HepG2 (cell line): ENCODE measurements around the gene PRSS12. TPM values are rescaled to one million over a fixed set of nuclear protein-coding genes. Genes with fewer than 3 reads are reported as not detected.

ENCODE experiments used
- ATAC-seq: fragments of 200-7000 bp; cut with Tn5 transposase; 3 replicates; pipeline ENCODE4 v1.9.1; 2020; ENCODE audit warnings: mild to moderate bottlenecking, moderate library complexity
- BruUV-seq: library from RNA; stranded (reverse); fragments of 400-500 nt; replicated peaks from 2 replicates; lab custom pipeline; 2021; lab: Mats Ljungman, UMichigan
- CTCF ChIA-PET: fragments of 300-600 bp; formaldehyde crosslinking; extraction: SDS; loops from one replicate; lab custom pipeline; 2021; ENCODE audit warnings: low total read pairs, inconsistent platforms, low intra/inter-chr PET ratio; lab: Yijun Ruan, JAX
- POLR2A ChIA-PET: fragments of 350-600 bp; sonication (Branson Sonifier 250); formaldehyde crosslinking; loops from one replicate; lab custom pipeline; 2020; ENCODE audit warnings: antibody characterized with exemption, inconsistent platforms; lab: Yijun Ruan, JAX
- DNase-seq: peaks from one replicate; pipeline ENCODE4 v3.0.0-alpha.2; 2015; ENCODE audit warnings: low spot score
- FAIRE-seq: peaks from 3 replicates; lab custom pipeline; 2011; peaks lifted over from hg19 to GRCh38; lab: Jason Lieb, UNC
- H2AFZ ChIP-seq: one replicate; pipeline ENCODE4 v1.6.1; 2011; ENCODE audit warnings: low read length, inconsistent platforms
- H3K27ac ChIP-seq: fragments of 300-600 bp; 3 replicates; pipeline ENCODE4 v1.8.0; 2011; ENCODE audit warnings: mixed run types, mild to moderate bottlenecking, mixed read lengths, low read length, inconsistent platforms; ENCODE audit not compliant: insufficient read depth; ENCODE audit errors: extremely low read length
- H3K27me3 ChIP-seq, 2 experiments: fragments of 200-600 bp in 1 of 2; 2 replicates in 1 of 2; 3 replicates in 1 of 2; pipeline versions ENCODE4 v1.6.0 to v1.8.0; 2011; ENCODE audit warnings: low read length in 2 of 2, mild to moderate bottlenecking in 2 of 2, moderate library complexity in 2 of 2, inconsistent platforms in 1 of 2; ENCODE audit not compliant: insufficient read depth in 2 of 2, control insufficient read depth in 1 of 2
- H3K36me3 ChIP-seq, 2 experiments: fragments of 200-600 bp in 1 of 2; replicated peaks in 1 of 2; 2 replicates in 1 of 2; 3 replicates in 1 of 2; pipeline versions ENCODE4 v1.5.1 to v1.8.0; 2011; ENCODE audit warnings: low read length in 2 of 2, inconsistent platforms in 1 of 2; ENCODE audit not compliant: insufficient read depth in 2 of 2, control insufficient read depth in 1 of 2
- H3K4me1 ChIP-seq: 2 replicates; pipeline ENCODE4 v1.5.1; 2012; ENCODE audit warnings: low read length, inconsistent platforms; ENCODE audit not compliant: insufficient read depth
- H3K4me2 ChIP-seq: 2 replicates; pipeline ENCODE4 v1.6.0; 2011; ENCODE audit warnings: low read depth, low read length, inconsistent platforms
- H3K4me3 ChIP-seq, 3 experiments: fragments of 200-600 bp in 1 of 3; sonication (generic), shearing (Covaris generic) in 1 of 3; replicated peaks in 1 of 3; 2 replicates each; pipeline ENCODE4 v1.5.1; 2011 to 2016; ENCODE audit warnings: low read length in 3 of 3, inconsistent platforms in 2 of 3, low read depth in 2 of 3, mild to moderate bottlenecking in 2 of 3, control low read depth in 1 of 3, mixed read lengths in 1 of 3; ENCODE audit not compliant: insufficient read depth in 1 of 3
- H3K79me2 ChIP-seq: one replicate; pipeline ENCODE4 v1.6.1; 2011; ENCODE audit warnings: low read length, inconsistent platforms; ENCODE audit not compliant: insufficient read depth
- H3K9ac ChIP-seq: 2 replicates; pipeline ENCODE4 v1.6.0; 2011; ENCODE audit warnings: mild to moderate bottlenecking, low read depth, low read length, inconsistent platforms; ENCODE audit not compliant: insufficient read depth
- H3K9me3 ChIP-seq: 2 replicates; pipeline ENCODE4 v1.5.1; 2012; ENCODE audit warnings: mild to moderate bottlenecking, low read length
- H4K20me1 ChIP-seq: 2 replicates; pipeline ENCODE4 v1.6.0; 2011; ENCODE audit warnings: inconsistent platforms, mild to moderate bottlenecking, low read length, moderate library complexity; ENCODE audit not compliant: insufficient read depth
- AGO1 ChIP-seq: fragments of 200-400 bp; formaldehyde crosslinking; IDR thresholded peaks from 2 replicates; pipeline ENCODE4 v1.6.1; 2017; ENCODE audit warnings: mild to moderate bottlenecking, low read depth, low read length, moderate library complexity; ENCODE audit not compliant: poor library complexity, severe bottlenecking
- ATM ChIP-seq: fragments of 450-650 bp; IDR thresholded peaks from 2 replicates; pipeline ENCODE4 v1.7.1; 2017; ENCODE audit warnings: mild to moderate bottlenecking, borderline replicate concordance
- BORCS8-MEF2B ChIP-seq: sonication (generic); formaldehyde crosslinking; IDR thresholded peaks from 2 replicates; pipeline ENCODE4 v1.8.0; 2022; ENCODE audit warnings: mild to moderate bottlenecking, missing genetic modification reagents
- HOXA3 ChIP-seq: sonication (generic); formaldehyde crosslinking; IDR thresholded peaks from 2 replicates; pipeline ENCODE4 v1.5.0; 2020; ENCODE audit warnings: missing genetic modification reagents
- RFX5 ChIP-seq: IDR thresholded peaks from 2 replicates; pipeline ENCODE4 v1.6.1; 2011; ENCODE audit warnings: low read depth, low read length, improper control_type of control experiment
- SP1 ChIP-seq, 2 experiments: fragments of 450-650 bp in 1 of 2; sonication (generic) in 1 of 2; formaldehyde crosslinking in 1 of 2; IDR thresholded peaks; 2 replicates each; pipeline versions ENCODE4 v1.4.0 to v1.6.1; 2016 to 2020; ENCODE audit warnings: missing genetic modification reagents in 1 of 2
- ZBED4 ChIP-seq: sonication (generic); formaldehyde crosslinking; IDR thresholded peaks from 2 replicates; pipeline ENCODE4 v1.4.0; 2020; ENCODE audit warnings: missing genetic modification reagents, borderline replicate concordance
- ZBTB39 ChIP-seq: sonication (generic); formaldehyde crosslinking; IDR thresholded peaks from 2 replicates; pipeline ENCODE4 v1.5.0; 2020; ENCODE audit warnings: missing genetic modification reagents
- ZNF678 ChIP-seq: sonication (generic); formaldehyde crosslinking; IDR thresholded peaks from 2 replicates; pipeline ENCODE4 v1.4.0; 2020; ENCODE audit warnings: mild to moderate bottlenecking, missing genetic modification reagents
- WGBS: methylation state at CpG from one replicate; pipeline ENCODE4 v1.1.6; 2017; ENCODE audit warnings: low lambda C conversion rate; 5-methylcytosine and 5-hydroxymethylcytosine counted together
- in situ Hi-C: cut with HindIII; loops from 2 replicates; pipeline ENCODE4 v1.10.0; 2017; ENCODE audit warnings: low pct_unique_long_range_greater_than_20kb; ENCODE audit not compliant: extremely low pct_ligation_motif_present
- intact Hi-C: fragments of 100-400 bp; cut with micrococcal nuclease; formaldehyde crosslinking; loops from one replicate; pipeline ENCODE4 v1.10.0; 2022; ENCODE audit not compliant: unreplicated experiment
- polyA plus RNA-seq, 8 experiments: library from polyadenylated mRNA; depleted of rRNA in 3 of 8; stranded (reverse) in 7 of 8; unstranded in 1 of 8; fragments of >200 nt; fragmentation: Illumina TruSeq in 4 of 8; extraction: Trizol in 4 of 8; gene quantifications; 2 replicates each; pipeline versions ENCODE4 v1.2.1 to v1.2.3, GENCODE V29; 2011 to 2016; ENCODE audit warnings: low read depth in 4 of 8, missing spikeins in 1 of 8, mixed read lengths in 1 of 8; ENCODE audit not compliant: insufficient read depth in 1 of 8
- total RNA-seq, 5 experiments: library from RNA; depleted of rRNA; stranded (reverse); fragments of >200 nt; fragmentation: Illumina TruSeq; extraction: Trizol; gene quantifications; 2 replicates each; pipeline ENCODE4 v1.2.3, GENCODE V29; 2016; ENCODE audit warnings: low read depth in 1 of 5

PRSS12 gene
- total and polyA plus RNA-seq, 2 of the 13 experiments (the other 11 are each of a cell fraction or from before 2014, with no cell fraction given), result 0.02 TPM; not detected in 1

GRCh38 chr4:118273642-118274041, 79.2 kb downstream of the PRSS12 start:
- no TSS peak for BruUV-seq
- H3K36me3 ChIP-seq, result no peaks in the 10 kb centered on the region
- no peak overlapping the region for H3K27ac ChIP-seq
- no peak for DNase-seq
- intact Hi-C loops, result no loop called here
- no peaks in the 10 kb centered on the region for H4K20me1 ChIP-seq
- 89% methylated on average over 1 of the region's 1 CpG for WGBS
- in situ Hi-C loops, result loop anchor here (10.0 kb wide), 1 partner anchor 199 kb away; no protein-coding TSS in a partner anchor
- no peaks in the 10 kb centered on the region; a peak in 1 of 5 replicates for H3K27me3 ChIP-seq
- H3K4me3 ChIP-seq, result no peak overlapping the region
- TF ChIP-seq SP1 (IDR thresholded peaks at IDR 0.05) (no peak), SP1 (CRISPR knock-in tag; IDR thresholded peaks at IDR 0.05) (no peak), HOXA3 (CRISPR knock-in tag) (no peak)
- TF ChIP-seq, all 625 proteins: peak for 0
- ChIA-PET CTCF (no interaction called here), POLR2A (no interaction called here)
- Histone ChIP-seq H3K4me2 (no peak overlapping the region), H3K9me3 (no peaks in the 10 kb centered on the region), H2AFZ (no peak overlapping the region), H3K4me1 (peaks cover 17% of the 10 kb centered on the region), H3K79me2 (peaks cover 3% of the 10 kb centered on the region), H3K9ac (no peak overlapping the region)
- ATAC-seq, result no peak
- no peak for FAIRE-seq

DNA sequence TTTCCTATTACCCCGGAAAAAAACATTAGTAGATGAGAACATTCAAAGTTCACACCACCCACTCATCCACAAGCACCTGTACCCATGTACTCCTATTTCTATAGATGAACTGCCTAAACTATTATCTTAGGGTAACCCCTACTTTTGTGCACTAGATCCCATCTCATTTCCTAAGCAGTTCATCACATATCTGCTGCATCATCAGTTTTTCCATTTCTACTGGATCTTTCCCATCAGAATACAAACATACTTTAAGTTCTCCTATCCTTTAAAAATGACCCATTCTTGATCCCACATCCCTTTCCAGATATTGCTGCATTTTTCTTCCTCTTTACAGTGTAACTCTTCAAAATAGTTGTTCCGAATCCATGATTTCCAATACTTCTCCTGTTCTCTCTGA, 81.0 kb downstream of the PRSS12 start:
- H3K4me2 ChIP-seq, result no peak overlapping the region
- WGBS, result 50% methylated on average over 2 of the region's 2 CpGs
- in situ Hi-C loops (loop anchor here (10.0 kb wide), 1 partner anchor 197 kb away; no protein-coding TSS in a partner anchor), intact Hi-C loops (loop anchor here (2.0 kb wide), 2 partner anchors 47 to 1913 kb away; no protein-coding TSS in a partner anchor)
- CTCF ChIA-PET, result no interaction called here
- BruUV-seq, result no TSS peak
- H3K27me3 ChIP-seq, result no peaks in the 10 kb centered on the region
- POLR2A ChIA-PET, result no interaction called here
- H4K20me1 ChIP-seq, result no peaks in the 10 kb centered on the region
- H2AFZ ChIP-seq, result no peak overlapping the region
- no peak for DNase-seq
- no peak overlapping the region for H3K4me3 ChIP-seq
- no peak for FAIRE-seq
- no peaks in the 10 kb centered on the region for H3K79me2 ChIP-seq
- no peaks in the 10 kb centered on the region for H3K36me3 ChIP-seq
- no peak overlapping the region for H3K9ac ChIP-seq
- ATAC-seq, result no peak
- no peak overlapping the region for H3K27ac ChIP-seq
- H3K9me3 ChIP-seq, result no peaks in the 10 kb centered on the region
- peaks cover 11% of the 10 kb centered on the region for H3K4me1 ChIP-seq
- TF ChIP-seq ZNF678 (CRISPR knock-in tag) (no peak), ZBTB39 (CRISPR knock-in tag) (no peak), AGO1 (no peak), BORCS8-MEF2B (CRISPR knock-in tag) (no peak), RFX5 (no peak), ZBED4 (CRISPR knock-in tag) (no peak), ATM (no peak)
